Effector memory CD4-positive, alpha-beta T cell (primary cell): Measurements from ENCODE around the gene ARHGAP21.

Source experiments
- DNase-seq, 3 donors: peaks; one replicate each; pipeline ENCODE4 v3.0.0-alpha.2; 2020
- H3K27ac ChIP-seq: 2 replicates; pipeline ENCODE4 v1.7.0; 2013; ENCODE audit warnings: mild to moderate bottlenecking, low read length, moderate library complexity; ENCODE audit not compliant: insufficient read depth, poor library complexity, severe bottlenecking
- H3K27me3 ChIP-seq: replicated peaks from 2 replicates; pipeline ENCODE4 v1.7.0; 2013; ENCODE audit warnings: mild to moderate bottlenecking, low read length; ENCODE audit not compliant: insufficient read depth, control insufficient read depth, poor library complexity, severe bottlenecking
- H3K36me3 ChIP-seq: 2 replicates; pipeline ENCODE4 v1.7.0; 2013; ENCODE audit warnings: mild to moderate bottlenecking, low read length, moderate library complexity; ENCODE audit not compliant: control insufficient read depth, insufficient read depth
- H3K4me1 ChIP-seq: 2 replicates; pipeline ENCODE4 v1.7.0; 2013; ENCODE audit warnings: low read length, mild to moderate bottlenecking; ENCODE audit not compliant: control insufficient read depth, insufficient read depth, poor library complexity, severe bottlenecking
- H3K4me3 ChIP-seq: 2 replicates; pipeline ENCODE4 v1.7.0; 2013; ENCODE audit warnings: low read length, low read depth, mild to moderate bottlenecking; ENCODE audit not compliant: insufficient read depth, poor library complexity, severe bottlenecking
- H3K9me3 ChIP-seq: 2 replicates; pipeline ENCODE4 v1.7.0; 2013; ENCODE audit warnings: mild to moderate bottlenecking, low read length, moderate library complexity; ENCODE audit not compliant: control insufficient read depth

ARHGAP21 gene

GRCh38 chr10:24569828-24570657 lies 153.6 kb downstream of the ARHGAP21 start:
- no peak overlapping the region for H3K27ac ChIP-seq
- no peak for DNase-seq
- H3K4me3 ChIP-seq = no peak overlapping the region
- H3K9me3 ChIP-seq = no peaks in the 10 kb centered on the region
- H3K4me1 ChIP-seq = no peaks in the 10 kb centered on the region
- no peaks in the 10 kb centered on the region for H3K27me3 ChIP-seq
- no peaks in the 10 kb centered on the region for H3K36me3 ChIP-seq

DNA sequence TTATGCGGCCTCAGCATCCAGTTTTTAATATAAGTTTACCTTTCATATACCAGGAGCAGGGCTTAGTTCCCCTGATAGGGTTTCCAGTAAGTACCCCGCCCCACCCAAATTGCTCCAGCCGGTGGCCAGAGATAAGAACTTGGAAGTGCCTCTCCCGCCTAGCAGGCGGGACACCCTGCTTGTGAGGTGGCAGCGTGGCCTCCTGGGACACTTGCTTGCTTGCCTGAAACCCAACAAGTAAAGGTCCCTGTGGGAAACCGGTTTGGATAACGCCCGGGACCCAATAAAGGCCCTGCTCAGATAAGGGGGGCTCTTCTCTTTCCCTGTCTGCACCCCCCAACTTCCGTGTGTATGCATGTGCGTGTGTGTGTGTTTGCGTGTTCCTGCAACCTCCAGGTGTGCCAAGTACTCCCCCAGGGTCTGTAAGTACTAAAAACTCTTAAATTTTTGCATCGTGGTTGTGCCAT lies 154.3 kb downstream of the ARHGAP21 start:
- Histone ChIP-seq H3K4me1 (no peaks in the 10 kb centered on the region), H3K36me3 (no peaks in the 10 kb centered on the region), H3K27me3 (no peaks in the 10 kb centered on the region), H3K9me3 (no peaks in the 10 kb centered on the region), H3K27ac (no peak overlapping the region), H3K4me3 (no peak overlapping the region)
- DNase-seq = no peak

- Histone ChIP-seq H3K27ac (no peak overlapping the region), H3K4me3 (no peak overlapping the region)
Measured at GRCh38 chr10:24568042-24568441, 155.6 kb downstream of the ARHGAP21 start.

DNA sequence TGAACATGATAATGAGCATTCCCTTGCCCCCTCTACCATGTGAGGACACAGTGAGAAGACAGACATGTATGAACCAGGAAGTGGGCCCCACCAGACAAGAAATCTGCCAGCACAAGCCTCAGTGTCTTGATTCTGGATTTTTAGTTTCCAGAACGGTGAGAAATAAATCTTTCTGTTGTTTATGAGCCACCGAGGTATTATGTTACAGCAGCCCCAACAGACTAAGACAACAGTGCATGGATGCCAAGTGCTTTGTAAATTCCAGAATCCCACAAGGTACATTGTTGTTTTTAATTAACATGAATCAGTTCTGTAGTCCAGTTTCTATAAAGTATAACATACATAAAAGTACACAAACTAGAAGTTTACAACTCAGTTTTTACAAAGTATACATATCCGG lies 162.2 kb downstream of the ARHGAP21 start:
- Histone ChIP-seq H3K4me1 (no peaks in the 10 kb centered on the region), H3K27ac (no peak overlapping the region), H3K9me3 (no peaks in the 10 kb centered on the region), H3K4me3 (no peak overlapping the region), H3K36me3 (no peaks in the 10 kb centered on the region), H3K27me3 (no peaks in the 10 kb centered on the region)
- no peak for DNase-seq

More at GRCh38 chr10:24568042-24568441, 155.6 kb downstream of the ARHGAP21 start:
- Histone ChIP-seq H3K27me3 (no peaks in the 10 kb centered on the region), H3K4me1 (no peaks in the 10 kb centered on the region), H3K36me3 (no peaks in the 10 kb centered on the region), H3K9me3 (no peaks in the 10 kb centered on the region)
- no peak for DNase-seq

GRCh38 chr10:24556750-24557742 lies 166.6 kb downstream of the ARHGAP21 start:
- no peaks in the 10 kb centered on the region for H3K4me1 ChIP-seq
- DNase-seq = no peak
- peaks cover 2% of the 10 kb centered on the region for H3K27me3 ChIP-seq
- no peak overlapping the region for H3K27ac ChIP-seq
- H3K4me3 ChIP-seq = no peak overlapping the region
- no peaks in the 10 kb centered on the region for H3K9me3 ChIP-seq
- H3K36me3 ChIP-seq = no peaks in the 10 kb centered on the region

GRCh38 chr10:24556126-24556749 lies 167.4 kb downstream of the ARHGAP21 start:
- no peaks in the 10 kb centered on the region for H3K36me3 ChIP-seq
- no peaks in the 10 kb centered on the region for H3K4me1 ChIP-seq
- peaks cover 2% of the 10 kb centered on the region for H3K27me3 ChIP-seq
- H3K9me3 ChIP-seq = no peaks in the 10 kb centered on the region
- no peak overlapping the region for H3K4me3 ChIP-seq
- H3K27ac ChIP-seq = no peak overlapping the region
- no peak for DNase-seq

- peaks cover 2% of the 10 kb centered on the region for H3K27me3 ChIP-seq
- DNase-seq = no peak
- H3K4me3 ChIP-seq = no peak overlapping the region
- H3K4me1 ChIP-seq = no peaks in the 10 kb centered on the region
- no peaks in the 10 kb centered on the region for H3K36me3 ChIP-seq
- H3K27ac ChIP-seq = no peak overlapping the region
- no peaks in the 10 kb centered on the region for H3K9me3 ChIP-seq
Measured at GRCh38 chr10:24554036-24554435, 169.7 kb downstream of the ARHGAP21 start.

DNA sequence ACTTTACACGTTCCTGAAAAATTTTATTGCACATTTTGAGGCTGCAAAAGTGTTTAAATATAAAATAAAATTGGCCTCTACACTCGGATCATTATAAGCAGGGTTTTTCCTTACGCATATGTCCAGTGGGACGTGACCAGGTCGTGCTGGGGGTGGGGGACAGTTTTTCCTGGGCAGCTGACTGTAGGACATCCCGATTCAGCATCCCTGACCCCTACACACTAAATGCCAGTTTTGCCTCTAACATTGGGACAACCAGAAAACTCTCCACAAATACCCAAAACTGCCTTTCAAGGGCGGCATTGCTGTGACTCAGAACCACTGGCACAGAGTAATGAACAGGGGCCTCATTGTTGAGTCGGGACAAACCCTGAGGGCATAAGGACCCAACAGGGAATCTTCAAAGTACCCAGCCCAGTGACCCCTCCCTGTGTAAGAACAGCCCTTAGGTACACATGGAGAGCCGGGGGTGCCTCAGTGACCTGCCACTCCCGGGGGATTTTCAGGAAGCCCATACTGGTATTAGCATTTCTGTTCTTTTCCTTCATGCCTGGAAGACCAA lies 170.6 kb downstream of the ARHGAP21 start:
- Histone ChIP-seq H3K4me3 (no peak overlapping the region), H3K36me3 (no peaks in the 10 kb centered on the region), H3K27me3 (peaks cover 2% of the 10 kb centered on the region), H3K4me1 (no peaks in the 10 kb centered on the region), H3K27ac (no peak overlapping the region), H3K9me3 (no peaks in the 10 kb centered on the region)
- DNase-seq = no peak

- DNase-seq = peak in 1 of 3 donors; percentile 2
Measured at GRCh38 chr10:24552346-24553016, 171.2 kb downstream of the ARHGAP21 start.

More at GRCh38 chr10:24552346-24553016, 171.2 kb downstream of the ARHGAP21 start:
- no peaks in the 10 kb centered on the region for H3K36me3 ChIP-seq
- H3K4me3 ChIP-seq = no peak overlapping the region
- H3K27me3 ChIP-seq = peaks cover 2% of the 10 kb centered on the region
- no peak overlapping the region for H3K27ac ChIP-seq
- H3K9me3 ChIP-seq = no peaks in the 10 kb centered on the region
- no peaks in the 10 kb centered on the region for H3K4me1 ChIP-seq
